IMR-90 (cell line): ENCODE data around the gene ZSCAN12. TPM values are rescaled to one million over a fixed set of nuclear protein-coding genes. Genes with fewer than 3 reads are reported as not detected.

Experiments
- ATAC-seq: fragments of 200-7000 bp; cut with Tn5 transposase; 2 replicates; pipeline ENCODE4 v1.9.1; 2020; ENCODE audit warnings: low read depth, mild to moderate bottlenecking, moderate library complexity
- BruUV-seq: library from RNA; stranded (reverse); fragments of 400-500 nt; replicated peaks from 2 replicates; lab custom pipeline; 2021; lab: Mats Ljungman, UMichigan
- CTCF ChIA-PET: fragments of 300-600 bp; formaldehyde crosslinking; extraction: SDS; loops from one replicate; lab custom pipeline; 2021; ENCODE audit warnings: antibody characterized with exemption; lab: Yijun Ruan, JAX
- POLR2A ChIA-PET: fragments of 300-600 bp; sonication (Branson Sonifier 250); formaldehyde crosslinking; loops from one replicate; lab custom pipeline; 2022; ENCODE audit warnings: antibody characterized with exemption; ENCODE audit not compliant: unreplicated experiment; lab: Charles Lee
- DNase-seq: peaks from one replicate; pipeline ENCODE4 v3.0.0; 2013
- H2AFZ ChIP-seq: replicated peaks from 2 replicates; pipeline ENCODE3; 2013; ENCODE audit warnings: low read length, mild to moderate bottlenecking; ENCODE audit not compliant: poor library complexity
- H2AK5ac ChIP-seq: 2 replicates; pipeline ENCODE4 v1.6.1; 2013; ENCODE audit warnings: low read depth, low read length, inconsistent platforms
- H2AK9ac ChIP-seq: replicated peaks from 2 replicates; pipeline ENCODE3; 2013; ENCODE audit warnings: mild to moderate bottlenecking, low read depth, low read length, moderate library complexity; ENCODE audit not compliant: poor library complexity
- H2BK120ac ChIP-seq: 2 replicates; pipeline ENCODE4 v1.6.1; 2013; ENCODE audit warnings: low read depth, low read length, inconsistent platforms
- H2BK15ac ChIP-seq: 3 replicates; pipeline ENCODE4 v1.6.1; 2013; ENCODE audit warnings: low read depth, low read length, inconsistent platforms
- H2BK20ac ChIP-seq: 2 replicates; pipeline ENCODE4 v1.6.1; 2013; ENCODE audit warnings: low read depth, mild to moderate bottlenecking, inconsistent platforms, low read length, moderate library complexity
- H2BK5ac ChIP-seq: 2 replicates; pipeline ENCODE4 v1.6.1; 2013; ENCODE audit warnings: mild to moderate bottlenecking, low read depth, low read length, inconsistent platforms; ENCODE audit not compliant: poor library complexity, severe bottlenecking
- H3K14ac ChIP-seq: replicated peaks from 2 replicates; pipeline ENCODE4 v1.6.1; 2013; ENCODE audit warnings: low read depth, low read length, inconsistent platforms
- H3K18ac ChIP-seq: 2 replicates; pipeline ENCODE4 v1.6.1; 2013; ENCODE audit warnings: low read depth, low read length, control low read depth
- H3K23ac ChIP-seq: 2 replicates; pipeline ENCODE4 v1.6.1; 2013; ENCODE audit warnings: low read depth, low read length, inconsistent platforms
- H3K27ac ChIP-seq: 2 replicates; pipeline ENCODE4 v1.5.1; 2013; ENCODE audit warnings: mild to moderate bottlenecking, control low read depth, low read length; ENCODE audit not compliant: insufficient read depth
- H3K27me3 ChIP-seq: 2 replicates; pipeline ENCODE4 v1.6.1; 2013; ENCODE audit warnings: low read length; ENCODE audit not compliant: control insufficient read depth, insufficient read depth
- H3K36me3 ChIP-seq: 2 replicates; pipeline ENCODE4 v1.6.1; 2013; ENCODE audit warnings: low read length, mixed read lengths; ENCODE audit not compliant: control insufficient read depth, insufficient read depth
- H3K4ac ChIP-seq: 2 replicates; pipeline ENCODE4 v1.6.1; 2013; ENCODE audit warnings: low read depth, low read length, inconsistent platforms
- H3K4me1 ChIP-seq: 2 replicates; pipeline ENCODE4 v1.6.1; 2013; ENCODE audit warnings: low read length, mixed read lengths; ENCODE audit not compliant: control insufficient read depth, insufficient read depth
- H3K4me2 ChIP-seq: 2 replicates; pipeline ENCODE4 v1.6.1; 2013; ENCODE audit warnings: low read depth, mild to moderate bottlenecking, control low read depth, low read length, moderate library complexity
- H3K4me3 ChIP-seq: 2 replicates; pipeline ENCODE4 v1.5.1; 2013; ENCODE audit warnings: low read depth, mild to moderate bottlenecking, control low read depth, low read length, moderate library complexity; ENCODE audit not compliant: insufficient read depth
- H3K56ac ChIP-seq: 2 replicates; pipeline ENCODE4 v1.6.1; 2013; ENCODE audit warnings: low read length, inconsistent platforms; ENCODE audit not compliant: insufficient read depth; ENCODE audit errors: extremely low read depth
- H3K79me1 ChIP-seq, 2 experiments: 2 replicates each; pipeline ENCODE4 v1.6.1; 2013; ENCODE audit warnings: low read length in 2 of 2, inconsistent platforms in 1 of 2, low read depth in 1 of 2
- H3K9ac ChIP-seq: 2 replicates; pipeline ENCODE4 v1.6.1; 2013; ENCODE audit warnings: low read depth, low read length, control low read depth
- H3K9me1 ChIP-seq: 2 replicates; pipeline ENCODE4 v1.6.1; 2013; ENCODE audit warnings: low read length, inconsistent platforms; ENCODE audit not compliant: insufficient read depth
- H3K9me3 ChIP-seq: 2 replicates; pipeline ENCODE4 v1.6.1; 2013; ENCODE audit warnings: low read length; ENCODE audit not compliant: control insufficient read depth, insufficient read depth
- H4K20me1 ChIP-seq: 2 replicates; pipeline ENCODE4 v1.6.1; 2013; ENCODE audit warnings: low read length, inconsistent platforms; ENCODE audit not compliant: insufficient read depth
- H4K5ac ChIP-seq: 2 replicates; pipeline ENCODE4 v1.6.1; 2013; ENCODE audit warnings: mild to moderate bottlenecking, low read depth, low read length, control low read depth
- H4K8ac ChIP-seq, 2 experiments: 2 replicates each; pipeline ENCODE4 v1.6.1; 2013; ENCODE audit warnings: low read depth in 2 of 2, low read length in 2 of 2, control low read depth in 1 of 2, inconsistent platforms in 1 of 2
- H4K91ac ChIP-seq: 2 replicates; pipeline ENCODE4 v1.6.1; 2013; ENCODE audit warnings: low read depth, low read length, inconsistent platforms; ENCODE audit not compliant: insufficient read depth
- BHLHE40 ChIP-seq: fragments of 150-350 bp; IDR thresholded peaks from 2 replicates; pipeline ENCODE4 v1.6.1; 2016; ENCODE audit warnings: mild to moderate bottlenecking, low read depth, low read length
- CEBPB ChIP-seq: IDR thresholded peaks from 2 replicates; pipeline ENCODE4 v1.6.1; 2012; ENCODE audit warnings: low read depth, low read length, improper control_type of control experiment
- CHD1 ChIP-seq: IDR thresholded peaks from 2 replicates; pipeline ENCODE4 v1.6.1; 2012; ENCODE audit warnings: low read depth, low read length, improper control_type of control experiment
- CTCF ChIP-seq: conservative IDR thresholded peaks from 2 replicates; pipeline ENCODE4 v1.5.1; 2012; ENCODE audit warnings: mild to moderate bottlenecking, low read depth, low read length, improper control_type of control experiment
- ELK1 ChIP-seq: fragments of 150-350 bp; IDR thresholded peaks from 2 replicates; pipeline ENCODE4 v1.6.1; 2016; ENCODE audit warnings: low read depth, mild to moderate bottlenecking, low read length, moderate library complexity, borderline replicate concordance
- FOS ChIP-seq: fragments of 150-350 bp; IDR thresholded peaks from 2 replicates; pipeline ENCODE4 v1.6.1; 2016; ENCODE audit warnings: low read depth, low read length
- MAFK ChIP-seq: IDR thresholded peaks from 2 replicates; pipeline ENCODE4 v1.6.1; 2012; ENCODE audit warnings: low read depth, low read length, improper control_type of control experiment
- MAZ ChIP-seq: IDR thresholded peaks from 2 replicates; pipeline ENCODE4 v1.6.1; 2012; ENCODE audit warnings: low read depth, mild to moderate bottlenecking, low read length, improper control_type of control experiment, moderate library complexity, borderline replicate concordance
- MXI1 ChIP-seq: IDR thresholded peaks from 2 replicates; pipeline ENCODE4 v1.6.1; 2012; ENCODE audit warnings: low read depth, mild to moderate bottlenecking, low read length, moderate library complexity, borderline replicate concordance
- NFE2L2 ChIP-seq: fragments of 150-350 bp; IDR thresholded peaks from 2 replicates; pipeline ENCODE4 v1.6.1; 2016; ENCODE audit warnings: low read depth, mild to moderate bottlenecking, low read length
- POLR2A ChIP-seq: IDR thresholded peaks from 2 replicates; pipeline ENCODE4 v1.6.1; 2012; ENCODE audit warnings: mild to moderate bottlenecking, low read depth, low read length
- RAD21 ChIP-seq: IDR thresholded peaks from 2 replicates; pipeline ENCODE4 v1.6.1; 2012; ENCODE audit warnings: low read length, improper control_type of control experiment
- RCOR1 ChIP-seq: IDR thresholded peaks from 2 replicates; pipeline ENCODE4 v1.6.1; 2012; ENCODE audit warnings: mild to moderate bottlenecking, low read length, improper control_type of control experiment; ENCODE audit not compliant: insufficient replicate concordance
- RFX5 ChIP-seq: IDR thresholded peaks from 2 replicates; pipeline ENCODE4 v1.8.0; 2012; ENCODE audit warnings: low read depth, mild to moderate bottlenecking, low read length, moderate library complexity
- SMC3 ChIP-seq: fragments of 150-350 bp; IDR thresholded peaks from 2 replicates; pipeline ENCODE4 v1.6.1; 2016; ENCODE audit warnings: low read depth, mild to moderate bottlenecking, antibody characterized with exemption, low read length, moderate library complexity
- USF2 ChIP-seq: fragments of 150-350 bp; IDR thresholded peaks from 2 replicates; pipeline ENCODE4 v1.6.1; 2017; ENCODE audit warnings: mild to moderate bottlenecking, antibody characterized with exemption, low read length, low read depth
- WGBS, 2 experiments: methylation state at CpG; one replicate each; pipeline versions ENCODE4 v1.1.5 to v1.1.7; 2013; ENCODE audit warnings: missing lambda C conversion rate in 2 of 2; ENCODE audit not compliant: insufficient read length in 1 of 2; ENCODE audit errors: extremely low coverage in 2 of 2; 5-methylcytosine and 5-hydroxymethylcytosine counted together
- dilution Hi-C: fragments of 300-500 bp; cut with HindIII; formaldehyde crosslinking; loops from one replicate; pipeline ENCODE4 v1.14.3; 2018; ENCODE audit warnings: low sequenced_read_pairs; ENCODE audit not compliant: unreplicated experiment
- in situ Hi-C: fragments of 300-500 bp; cut with MboI; formaldehyde crosslinking; loops from 3 replicates; pipeline ENCODE4 v1.14.3; 2019; ENCODE audit warnings: low sequenced_read_pairs, inconsistent platforms, mixed read lengths
- intact Hi-C: fragments of 100-400 bp; cut with micrococcal nuclease; formaldehyde crosslinking; loops from 2 replicates; pipeline ENCODE4 v1.10.0; 2022
- polyA plus RNA-seq, 3 experiments: library from polyadenylated mRNA; depleted of rRNA; stranded (reverse); fragments of >200 nt; gene quantifications; 2 replicates each; pipeline ENCODE4 v1.2.3, GENCODE V29; 2012; ENCODE audit warnings: low replicate concordance in 1 of 3
- total RNA-seq: library from RNA; depleted of rRNA; stranded (reverse); fragments of >200 nt; gene quantifications from 2 replicates; pipeline ENCODE4 v1.2.3, GENCODE V29; 2012

The ZSCAN12 gene
- total and polyA plus RNA-seq, 2 of the 4 experiments (the other 2 are of a cell fraction) = 2.0 to 6.5 TPM

- no peak overlapping the region for H4K5ac ChIP-seq
- no peak for ATAC-seq
- H3K79me1 ChIP-seq = peaks cover 10 to 18% of the 10 kb centered on the region in 2 experiments; a peak in 3 of 4 replicates
- CTCF ChIA-PET = interaction anchor here (0.6 kb wide), 1 partner anchor 118 kb away, joined by 3 read pairs; no protein-coding TSS in a partner anchor
- H3K4me1 ChIP-seq = peaks cover 4% of the 10 kb centered on the region
- dilution Hi-C loops (no loop called here), intact Hi-C loops (no loop called here), in situ Hi-C loops (no loop called here)
- H4K91ac ChIP-seq = no peak overlapping the region
- no peak overlapping the region for H3K23ac ChIP-seq
- no peak overlapping the region for H3K4me2 ChIP-seq
- no peak overlapping the region for H2AK9ac ChIP-seq
- H3K9ac ChIP-seq = no peak overlapping the region
- H4K8ac ChIP-seq = no peak overlapping the region
- H3K27ac ChIP-seq = no peak overlapping the region
- no peak overlapping the region for H3K4me3 ChIP-seq
- BruUV-seq = no TSS peak
- no peak overlapping the region for H2AK5ac ChIP-seq
- no peak overlapping the region for H2AFZ ChIP-seq
- DNase-seq = no peak
- no peak overlapping the region for H3K18ac ChIP-seq
- no peak overlapping the region for H2BK120ac ChIP-seq
- H2BK20ac ChIP-seq = no peak overlapping the region
- H3K9me1 ChIP-seq = peaks cover 2% of the 10 kb centered on the region; the same call in 1 of the 2 replicates
- H3K36me3 ChIP-seq = no peaks in the 10 kb centered on the region
- H2BK5ac ChIP-seq = no peak overlapping the region
- H2BK15ac ChIP-seq = no peak overlapping the region
- H3K27me3 ChIP-seq = peaks cover 16% of the 10 kb centered on the region
- no peak overlapping the region for H3K14ac ChIP-seq
- POLR2A ChIA-PET = no interaction called here
- no peak overlapping the region for H3K4ac ChIP-seq
- H3K56ac ChIP-seq = no peak overlapping the region
- no peak for TF ChIP-seq RCOR1
- no peak for TF ChIP-seq USF2
- TF ChIP-seq RFX5 = no peak
- TF ChIP-seq MAZ = no peak
- no peak for TF ChIP-seq FOS
- TF ChIP-seq ELK1 = no peak
- TF ChIP-seq CEBPB = no peak
- no peak for TF ChIP-seq SMC3
- TF ChIP-seq POLR2A = no peak
- no peak for TF ChIP-seq RAD21
- TF ChIP-seq CHD1 = no peak
- no peak for TF ChIP-seq MAFK
- no peak for TF ChIP-seq NFE2L2
- TF ChIP-seq CTCF = no peak
- no peak for TF ChIP-seq MXI1
- no peak for TF ChIP-seq BHLHE40
- H4K20me1 ChIP-seq = no peaks in the 10 kb centered on the region
- no peaks in the 10 kb centered on the region for H3K9me3 ChIP-seq
- WGBS, 2 experiments = no CpG with 5 or more reads among the region's 2 CpGs
These were observed 52.4 kb downstream of the ZSCAN12 start for GRCh38 chr6:28347119-28347518.
